Measurements from ENCODE around the gene CCM2L.
"Not testable (repeated sequence)": the region's sequence is repeated elsewhere in the genome, so short reads cannot be mapped to it uniquely, and the experiment has no call there.

CCM2L gene

DNA sequence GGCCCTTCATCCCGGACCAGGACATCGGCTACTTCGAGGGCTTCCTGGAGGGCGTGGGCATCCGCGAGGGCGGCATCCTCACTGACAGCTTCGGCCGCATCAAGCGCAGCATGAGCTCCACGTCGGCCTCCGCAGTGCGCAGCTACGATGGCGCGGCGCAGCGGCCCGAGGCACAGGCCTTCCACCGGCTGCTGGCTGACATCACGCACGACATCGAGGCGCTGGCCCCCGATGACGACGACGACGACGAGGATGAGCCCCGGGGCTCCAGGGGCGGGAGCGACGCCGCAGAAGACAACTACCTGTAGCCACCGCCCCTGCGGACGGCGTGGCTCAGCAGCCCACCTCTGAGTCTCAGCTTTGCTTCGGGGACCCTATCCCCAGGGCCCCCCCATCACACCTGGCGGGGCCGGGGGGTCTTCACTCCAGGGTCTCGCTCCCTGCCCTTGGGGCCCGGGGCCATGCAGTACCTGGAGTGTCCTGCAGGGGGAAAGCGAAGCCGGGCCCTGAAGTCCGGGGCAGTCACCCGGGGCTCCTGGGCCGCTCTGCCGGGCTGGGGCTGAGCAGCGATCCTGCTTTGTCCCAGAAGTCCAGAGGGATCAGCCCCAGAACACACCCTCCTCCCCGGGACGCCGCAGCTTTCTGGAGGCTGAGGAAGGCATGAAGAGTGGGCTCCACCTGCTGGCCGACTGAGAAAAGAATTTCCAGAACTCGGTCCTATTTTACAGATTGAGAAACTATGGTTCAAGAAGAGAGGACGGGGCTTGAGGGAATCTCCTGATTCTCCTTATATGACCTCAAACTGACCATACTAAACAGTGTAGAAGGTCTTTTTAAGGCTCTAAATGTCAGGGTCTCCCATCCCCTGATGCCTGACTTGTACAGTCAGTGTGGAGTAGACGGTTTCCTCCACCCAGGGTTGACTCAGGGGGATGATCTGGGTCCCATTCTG, 21.0 kb downstream of the CCM2L start:
- no peaks in the 10 kb centered on the region for H3K36me3 ChIP-seq
- no peaks in the 10 kb centered on the region for H3K27me3 ChIP-seq
- H3K27ac ChIP-seq = peak overlapping the region; percentile 99
- H3K4me3 ChIP-seq (ENCODE audit: low read depth in 1 of 2, low read length in 1 of 2) = peak overlapping the region; percentile 62 to 66
- TF ChIP-seq, protein P1, sequence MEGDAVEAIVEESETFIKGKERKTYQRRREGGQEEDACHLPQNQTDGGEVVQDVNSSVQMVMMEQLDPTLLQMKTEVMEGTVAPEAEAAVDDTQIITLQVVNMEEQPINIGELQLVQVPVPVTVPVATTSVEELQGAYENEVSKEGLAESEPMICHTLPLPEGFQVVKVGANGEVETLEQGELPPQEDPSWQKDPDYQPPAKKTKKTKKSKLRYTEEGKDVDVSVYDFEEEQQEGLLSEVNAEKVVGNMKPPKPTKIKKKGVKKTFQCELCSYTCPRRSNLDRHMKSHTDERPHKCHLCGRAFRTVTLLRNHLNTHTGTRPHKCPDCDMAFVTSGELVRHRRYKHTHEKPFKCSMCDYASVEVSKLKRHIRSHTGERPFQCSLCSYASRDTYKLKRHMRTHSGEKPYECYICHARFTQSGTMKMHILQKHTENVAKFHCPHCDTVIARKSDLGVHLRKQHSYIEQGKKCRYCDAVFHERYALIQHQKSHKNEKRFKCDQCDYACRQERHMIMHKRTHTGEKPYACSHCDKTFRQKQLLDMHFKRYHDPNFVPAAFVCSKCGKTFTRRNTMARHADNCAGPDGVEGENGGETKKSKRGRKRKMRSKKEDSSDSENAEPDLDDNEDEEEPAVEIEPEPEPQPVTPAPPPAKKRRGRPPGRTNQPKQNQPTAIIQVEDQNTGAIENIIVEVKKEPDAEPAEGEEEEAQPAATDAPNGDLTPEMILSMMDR (IDR thresholded peaks at IDR 0.05) = peak; percentile 97
- H3K4me1 ChIP-seq (ENCODE audit: control insufficient read depth in 1 of 2, insufficient read depth in 1 of 2, low read depth in 1 of 2, low read length in 1 of 2) = peaks cover 57 to 58% of the 10 kb centered on the region in 2 experiments
- H3K9me3 ChIP-seq = no peaks in the 10 kb centered on the region

DNA sequence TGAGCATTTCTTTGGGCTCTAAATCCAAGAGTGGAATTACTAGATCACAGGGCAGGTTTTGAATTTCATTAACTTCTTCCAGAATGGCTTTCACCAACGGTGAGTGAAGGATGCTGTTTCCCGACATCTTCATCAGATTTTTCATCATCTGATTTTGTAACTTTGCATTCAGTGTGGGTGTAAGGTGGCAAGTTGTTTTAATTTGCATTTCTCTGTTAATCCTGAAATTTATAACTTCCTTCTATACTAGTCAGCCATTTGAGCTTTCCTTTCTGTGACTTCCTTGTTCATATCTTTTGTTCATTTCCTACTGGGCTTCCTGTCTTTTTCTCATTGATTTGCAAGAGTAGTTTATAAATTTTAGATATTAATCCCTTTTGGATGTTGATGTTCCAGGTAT, 23.1 kb downstream of the CCM2L start:
- Histone ChIP-seq H3K9me3 (no peaks in the 10 kb centered on the region), H3K36me3 (no peaks in the 10 kb centered on the region), H3K27me3 (no peaks in the 10 kb centered on the region), H3K4me1 (ENCODE audit: control insufficient read depth in 1 of 2, insufficient read depth in 1 of 2, low read depth in 1 of 2, low read length in 1 of 2) (peaks cover 78% of the 10 kb centered on the region in 2 experiments), H3K4me3 (ENCODE audit: low read depth in 1 of 2, low read length in 1 of 2) (peak overlapping the region; percentile 38 to 56), H3K27ac (peak overlapping the region; percentile 99)
- TF ChIP-seq, protein P1 (IDR thresholded peaks at IDR 0.05) = no peak

DNA sequence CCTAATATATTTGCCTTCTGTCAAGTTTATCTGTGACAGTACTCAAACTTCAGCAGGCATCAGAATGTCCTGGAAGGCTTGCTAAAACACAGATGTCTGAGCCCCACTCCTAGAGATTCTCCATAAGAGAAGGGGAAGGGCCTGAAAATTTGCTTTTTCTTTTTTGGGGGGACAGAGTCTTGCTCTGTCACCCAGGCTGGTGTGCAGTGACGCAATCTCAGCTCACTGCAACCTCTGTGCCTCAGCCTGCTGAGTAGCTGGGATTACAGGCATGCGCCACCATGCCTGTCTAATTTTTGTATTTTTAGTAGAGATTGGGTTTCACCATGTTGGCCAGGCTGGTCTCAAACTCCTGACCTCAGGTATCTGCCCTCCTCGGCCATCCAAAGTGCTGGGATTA, 23.5 kb downstream of the CCM2L start:
- not testable (repeated sequence) for H3K9me3 ChIP-seq, H3K27me3 ChIP-seq, H3K36me3 ChIP-seq
- Histone ChIP-seq H3K4me3 (ENCODE audit: low read depth in 1 of 2, low read length in 1 of 2) (peak overlapping the region; percentile 38 to 56), H3K27ac (peak overlapping the region; percentile 99), H3K4me1 (ENCODE audit: control insufficient read depth in 1 of 2, insufficient read depth in 1 of 2, low read depth in 1 of 2, low read length in 1 of 2) (peaks cover 82% of the 10 kb centered on the region in 2 experiments)

DNA sequence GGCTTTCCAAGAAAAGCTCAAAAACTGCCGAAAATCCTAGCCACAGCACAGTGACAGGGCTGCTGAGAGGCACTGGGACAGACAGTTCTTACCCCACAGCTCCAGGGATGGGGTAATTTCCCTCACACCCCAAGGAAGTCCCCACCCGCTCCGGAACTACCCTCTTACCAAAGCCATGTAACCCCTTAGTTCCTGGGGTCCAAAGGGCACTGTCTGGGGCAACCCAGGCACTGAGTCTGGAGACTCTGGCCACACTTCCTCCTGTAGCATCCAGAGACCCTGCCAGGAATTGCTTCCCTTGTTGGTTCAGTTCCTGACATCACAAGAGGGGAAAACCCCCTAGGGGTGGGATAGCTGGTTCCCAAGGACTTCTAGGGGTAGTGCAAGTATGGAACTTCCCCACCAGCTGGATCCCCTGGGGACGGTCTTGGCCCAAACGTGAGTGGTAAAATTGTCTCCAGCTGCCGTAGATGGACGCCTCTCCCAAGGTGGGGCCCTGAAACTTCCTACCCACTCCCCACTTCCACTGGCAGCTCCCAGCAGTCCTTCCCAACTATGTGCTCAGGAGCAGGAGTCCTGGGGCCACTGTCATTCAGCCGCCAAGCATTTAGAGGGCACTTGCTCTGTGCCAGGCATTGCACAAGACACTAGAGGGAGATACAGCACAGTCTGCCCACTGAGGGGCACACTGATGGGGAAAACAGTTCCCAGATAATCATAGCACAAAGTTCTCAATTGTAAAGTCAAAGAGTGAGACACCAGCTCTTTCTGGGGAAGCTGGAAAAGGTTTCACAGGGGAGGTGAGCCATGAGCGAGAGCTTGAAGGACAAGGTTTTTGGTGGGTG, 24.6 kb downstream of the CCM2L start:
- no peaks in the 10 kb centered on the region for H3K9me3 ChIP-seq
- peak overlapping the region; percentile 38 to 56 for H3K4me3 ChIP-seq (ENCODE audit: low read depth in 1 of 2, low read length in 1 of 2)
- no peaks in the 10 kb centered on the region for H3K36me3 ChIP-seq
- H3K27me3 ChIP-seq = no peaks in the 10 kb centered on the region
- peaks cover 93% of the 10 kb centered on the region in 2 experiments for H3K4me1 ChIP-seq (ENCODE audit: control insufficient read depth in 1 of 2, insufficient read depth in 1 of 2, low read depth in 1 of 2, low read length in 1 of 2)
- TF ChIP-seq, protein P1 (IDR thresholded peaks at IDR 0.05) = no peak
- H3K27ac ChIP-seq = peak overlapping the region; percentile 99

DNA sequence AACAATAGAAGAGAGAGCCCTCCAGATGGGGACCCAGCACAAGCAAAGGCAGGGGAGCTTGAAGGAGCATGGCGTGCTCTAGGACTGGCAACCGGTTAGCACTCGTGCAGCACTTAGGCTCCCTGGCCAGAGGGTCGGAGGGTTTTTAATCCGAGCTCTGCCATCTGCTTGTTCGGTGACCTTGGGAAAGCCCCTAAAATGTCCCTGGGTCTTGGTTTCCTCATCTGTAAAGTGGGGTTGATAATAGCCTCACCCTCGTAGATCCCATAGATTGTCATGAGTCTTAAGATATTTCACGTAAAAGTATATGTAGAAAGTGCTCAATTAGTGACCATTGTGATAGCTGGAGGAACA, 25.2 kb downstream of the CCM2L start:
- TF ChIP-seq, protein P1 (IDR thresholded peaks at IDR 0.05) = no peak
- H3K4me3 ChIP-seq (ENCODE audit: low read depth in 1 of 2, low read length in 1 of 2) = peak overlapping the region; percentile 38 to 56
- peaks cover 98 to 99% of the 10 kb centered on the region in 2 experiments for H3K4me1 ChIP-seq (ENCODE audit: control insufficient read depth in 1 of 2, insufficient read depth in 1 of 2, low read depth in 1 of 2, low read length in 1 of 2)
- no peaks in the 10 kb centered on the region for H3K36me3 ChIP-seq
- no peaks in the 10 kb centered on the region for H3K27me3 ChIP-seq
- H3K9me3 ChIP-seq = no peaks in the 10 kb centered on the region
- peak overlapping the region; percentile 99 for H3K27ac ChIP-seq

Measured in neutrophil (primary cell).